ENCODE measurements around the gene AIRE.

AIRE gene

GRCh38 chr21:44306936-44307704 lies 21.4 kb downstream of the AIRE start:
- no peak for DNase-seq

GRCh38 chr21:44310628-44311507 lies 25.2 kb downstream of the AIRE start:
- no peak for DNase-seq

GRCh38 chr21:44312089-44312488 lies 26.4 kb downstream of the AIRE start:
- no peak for DNase-seq

- no peak for DNase-seq
Observed at GRCh38 chr21:44312716-44313115, 27.0 kb downstream of the AIRE start.

- no peak for DNase-seq
Observed at GRCh38 chr21:44313451-44313850, 27.8 kb downstream of the AIRE start.

GRCh38 chr21:44314128-44314527 lies 28.5 kb downstream of the AIRE start:
- DNase-seq: no peak

GRCh38 chr21:44314561-44314960 lies 28.9 kb downstream of the AIRE start:
- no peak for DNase-seq

- no peak for DNase-seq
Observed at GRCh38 chr21:44315691-44316203, 30.1 kb downstream of the AIRE start.

- no peak for DNase-seq
Observed at GRCh38 chr21:44316277-44316900, 30.7 kb downstream of the AIRE start.

- no peak for DNase-seq
Observed at GRCh38 chr21:44317241-44317782, 31.6 kb downstream of the AIRE start.

- DNase-seq: no peak
Observed at GRCh38 chr21:44317871-44318270, 32.2 kb downstream of the AIRE start.

GRCh38 chr21:44318489-44319285 lies 33.0 kb downstream of the AIRE start:
- DNase-seq: no peak

GRCh38 chr21:44319407-44320065 lies 33.9 kb downstream of the AIRE start:
- no peak for DNase-seq

- DNase-seq: no peak
Observed at GRCh38 chr21:44320847-44321246, 35.2 kb downstream of the AIRE start.

GRCh38 chr21:44321846-44322450 lies 36.3 kb downstream of the AIRE start:
- no peak for DNase-seq

- no peak for DNase-seq
Observed at GRCh38 chr21:44322621-44323325, 37.1 kb downstream of the AIRE start.

- DNase-seq: no peak
Observed at GRCh38 chr21:44323591-44323990, 37.9 kb downstream of the AIRE start.

GRCh38 chr21:44324106-44324853 lies 38.6 kb downstream of the AIRE start:
- no peak for DNase-seq

- no peak for DNase-seq
Observed at GRCh38 chr21:44324854-44325107, 39.1 kb downstream of the AIRE start.

All from NCI-H1105 (cell line).